PC-9 (cell line): Measurements from ENCODE around the gene ADGRL3.

Source experiments
- EZH2 ChIP-seq: fragments of 200-600 bp; sonication (generic); IDR thresholded peaks from 2 replicates; pipeline ENCODE4 v1.8.0; 2017; ENCODE audit warnings: antibody characterized with exemption, low read depth
- TF ChIP-seq, protein P1 (sequence below): fragments of 200-600 bp; sonication (generic); conservative IDR thresholded peaks from 2 replicates; pipeline ENCODE4 v1.6.1; 2017; ENCODE audit warnings: mixed run types, antibody characterized with exemption, mild to moderate bottlenecking, moderate library complexity

- TF ChIP-seq, protein P1, sequence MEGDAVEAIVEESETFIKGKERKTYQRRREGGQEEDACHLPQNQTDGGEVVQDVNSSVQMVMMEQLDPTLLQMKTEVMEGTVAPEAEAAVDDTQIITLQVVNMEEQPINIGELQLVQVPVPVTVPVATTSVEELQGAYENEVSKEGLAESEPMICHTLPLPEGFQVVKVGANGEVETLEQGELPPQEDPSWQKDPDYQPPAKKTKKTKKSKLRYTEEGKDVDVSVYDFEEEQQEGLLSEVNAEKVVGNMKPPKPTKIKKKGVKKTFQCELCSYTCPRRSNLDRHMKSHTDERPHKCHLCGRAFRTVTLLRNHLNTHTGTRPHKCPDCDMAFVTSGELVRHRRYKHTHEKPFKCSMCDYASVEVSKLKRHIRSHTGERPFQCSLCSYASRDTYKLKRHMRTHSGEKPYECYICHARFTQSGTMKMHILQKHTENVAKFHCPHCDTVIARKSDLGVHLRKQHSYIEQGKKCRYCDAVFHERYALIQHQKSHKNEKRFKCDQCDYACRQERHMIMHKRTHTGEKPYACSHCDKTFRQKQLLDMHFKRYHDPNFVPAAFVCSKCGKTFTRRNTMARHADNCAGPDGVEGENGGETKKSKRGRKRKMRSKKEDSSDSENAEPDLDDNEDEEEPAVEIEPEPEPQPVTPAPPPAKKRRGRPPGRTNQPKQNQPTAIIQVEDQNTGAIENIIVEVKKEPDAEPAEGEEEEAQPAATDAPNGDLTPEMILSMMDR = no peak
- no peak for TF ChIP-seq EZH2
Measured at GRCh38 chr4:61817071-61817470, 616.9 kb downstream of the ADGRL3 start.
